GM18511 (cell line): ENCODE results near the gene SLC26A4.

Experiments used
- ATAC-seq: cut with Tn5 transposase; IDR thresholded peaks from one replicate; pipeline ENCODE4 v1.9.1; 2021; ENCODE audit warnings: mild to moderate bottlenecking, moderate library complexity; ENCODE audit not compliant: unreplicated experiment

The SLC26A4 gene

DNA sequence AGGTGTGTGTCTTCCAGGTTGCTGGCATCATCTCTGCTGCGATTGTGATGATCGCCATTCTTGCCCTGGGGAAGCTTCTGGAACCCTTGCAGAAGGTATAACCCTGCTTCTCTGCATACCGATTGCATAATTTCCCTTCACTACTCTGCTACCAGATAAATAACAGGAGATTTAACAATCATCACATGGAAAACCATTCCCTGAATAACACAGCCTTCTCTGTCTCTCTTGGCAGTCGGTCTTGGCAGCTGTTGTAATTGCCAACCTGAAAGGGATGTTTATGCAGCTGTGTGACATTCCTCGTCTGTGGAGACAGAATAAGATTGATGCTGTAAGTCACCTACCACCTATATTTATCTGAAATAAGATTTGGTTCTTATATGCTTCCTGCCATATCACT, 33.8 kb downstream of the SLC26A4 start:
- ATAC-seq: no peak

DNA sequence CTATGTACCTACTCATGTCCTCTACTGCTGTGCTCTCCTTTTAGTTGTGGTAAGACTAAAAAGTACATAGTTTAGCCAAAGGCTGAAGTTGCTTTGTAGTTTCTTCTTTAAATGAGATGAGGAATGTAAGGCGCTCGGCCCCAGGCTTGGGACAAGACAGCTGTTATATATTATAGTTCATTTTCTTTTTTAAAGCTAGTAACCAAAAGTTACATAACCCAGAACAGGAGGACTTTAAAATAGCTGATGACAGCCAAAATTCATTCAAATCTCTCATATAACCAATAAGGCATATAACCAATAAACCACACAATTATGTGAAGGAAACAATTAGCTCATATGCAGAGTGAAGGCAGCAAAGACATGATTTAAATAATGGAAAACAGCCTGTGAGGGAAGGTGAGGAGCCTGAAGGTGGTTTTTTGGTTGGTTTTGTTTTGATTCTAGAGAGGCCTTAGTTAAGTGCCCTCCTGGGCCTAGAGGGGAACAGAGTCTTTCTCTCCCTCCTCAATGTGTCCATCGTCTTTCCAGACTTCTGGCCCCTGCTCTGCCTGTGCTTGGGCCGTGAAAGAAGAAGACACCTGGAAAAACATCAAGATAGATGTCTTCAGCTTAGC, 35.8 kb downstream of the SLC26A4 start:
- ATAC-seq: no peak

DNA sequence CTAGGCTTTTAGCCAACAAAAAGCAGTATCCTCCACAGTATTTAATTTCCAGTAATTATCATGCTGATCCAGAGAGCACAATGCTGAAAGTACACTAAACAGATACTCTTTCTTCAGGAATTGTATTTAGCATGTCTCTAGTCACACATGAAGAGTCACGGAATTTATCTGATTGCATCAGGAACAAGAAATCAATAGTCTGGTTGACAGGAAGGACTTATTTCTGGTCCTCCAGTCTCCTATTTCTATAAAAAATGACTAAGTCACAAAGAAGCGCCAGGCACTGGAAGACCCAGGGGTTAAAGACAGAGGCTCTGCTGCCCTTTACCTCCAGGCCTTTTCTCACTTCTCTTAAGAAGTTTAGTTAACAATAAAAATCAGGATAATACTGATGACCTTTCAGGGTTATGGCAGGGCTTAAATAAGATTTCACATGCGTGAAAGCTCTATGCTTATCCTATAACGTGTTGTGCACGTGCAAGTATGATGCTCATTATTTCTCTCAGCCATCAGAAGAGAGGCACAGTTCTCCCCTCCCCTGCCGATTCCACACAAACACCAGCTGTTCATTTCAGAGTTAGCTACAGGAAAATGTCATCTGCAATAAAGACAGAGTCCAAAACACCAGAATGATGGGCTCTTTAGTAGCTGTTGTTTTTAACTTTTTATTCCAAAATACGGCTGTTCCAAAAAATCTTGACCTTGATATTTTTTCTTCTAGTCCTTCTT, 36.9 kb downstream of the SLC26A4 start:
- ATAC-seq: no peak

DNA sequence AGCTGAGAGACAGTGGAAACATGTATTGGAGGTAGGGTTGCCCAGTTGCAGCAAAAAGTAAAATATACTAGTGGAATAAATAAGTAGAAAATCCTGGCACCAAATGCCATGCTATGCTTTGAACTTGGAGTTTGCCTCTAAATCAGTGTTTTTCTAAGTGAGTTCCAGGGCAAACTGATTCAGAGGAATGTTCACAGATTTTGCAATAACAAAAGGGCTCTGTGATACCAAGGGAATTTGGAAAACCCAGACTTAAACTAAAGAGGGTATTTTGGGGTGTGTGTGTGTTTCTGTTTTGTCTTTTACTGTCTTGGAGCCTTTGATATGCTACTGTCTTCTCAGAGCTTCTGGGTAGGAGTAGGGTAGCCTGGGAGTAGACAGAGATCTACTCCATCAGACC, 39.9 kb downstream of the SLC26A4 start:
- no peak for ATAC-seq

DNA sequence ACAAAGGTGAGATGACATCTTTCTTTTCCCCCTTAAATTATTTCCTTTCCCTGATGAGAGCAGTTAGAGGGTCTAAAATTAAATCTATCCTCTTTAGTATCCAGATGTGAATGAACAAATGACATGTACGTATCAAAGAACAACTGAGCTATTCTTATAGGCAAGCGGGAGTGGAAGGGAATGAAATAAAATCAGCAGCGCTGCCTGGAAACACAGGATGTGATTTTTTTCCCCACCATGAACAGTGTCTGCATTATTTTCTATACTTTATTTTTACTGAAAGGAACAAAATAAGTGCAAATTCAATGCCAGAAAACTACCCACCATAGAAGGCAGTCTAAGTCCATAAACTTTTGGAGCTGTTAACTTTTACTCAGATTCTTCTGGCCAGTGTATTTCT, 40.6 kb downstream of the SLC26A4 start:
- ATAC-seq: no peak

DNA sequence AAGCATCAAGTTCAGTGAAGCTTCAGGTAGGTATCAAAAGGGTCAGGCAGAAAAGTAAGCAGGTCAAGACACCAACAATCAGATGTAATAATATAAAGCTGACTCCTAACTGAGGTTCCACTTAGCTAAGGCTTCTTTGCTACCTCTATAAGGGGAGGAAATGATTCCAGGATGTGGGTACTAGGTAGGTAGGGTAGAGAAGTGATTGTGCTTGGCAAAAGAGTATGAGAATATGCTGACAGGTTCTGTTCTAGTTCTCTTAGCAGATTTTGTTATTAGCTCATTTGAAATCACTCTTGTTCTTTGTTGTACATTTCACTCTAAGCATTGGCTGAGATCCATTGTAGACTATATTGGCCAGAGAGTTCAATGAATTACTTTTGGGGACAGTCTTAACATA, 42.6 kb downstream of the SLC26A4 start:
- ATAC-seq: no peak

DNA sequence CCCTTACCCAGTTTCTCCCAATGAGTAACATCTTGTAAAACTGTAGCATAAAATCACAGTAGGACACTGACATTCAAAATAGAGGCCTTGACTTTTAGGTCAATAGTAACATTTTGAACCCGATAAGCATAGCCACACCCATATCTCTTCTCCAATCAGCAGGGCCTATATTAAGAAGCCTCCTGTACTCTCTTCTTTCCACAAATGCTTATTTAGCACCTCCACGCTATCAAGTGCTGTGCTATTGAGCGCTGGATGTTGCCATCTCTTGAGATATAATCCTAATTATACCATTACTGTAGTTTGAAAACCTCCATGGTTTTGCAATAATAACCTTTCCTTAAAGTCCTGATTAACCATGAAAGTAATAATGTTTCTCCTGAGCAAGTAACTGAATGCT, 43.2 kb downstream of the SLC26A4 start:
- no peak for ATAC-seq

DNA sequence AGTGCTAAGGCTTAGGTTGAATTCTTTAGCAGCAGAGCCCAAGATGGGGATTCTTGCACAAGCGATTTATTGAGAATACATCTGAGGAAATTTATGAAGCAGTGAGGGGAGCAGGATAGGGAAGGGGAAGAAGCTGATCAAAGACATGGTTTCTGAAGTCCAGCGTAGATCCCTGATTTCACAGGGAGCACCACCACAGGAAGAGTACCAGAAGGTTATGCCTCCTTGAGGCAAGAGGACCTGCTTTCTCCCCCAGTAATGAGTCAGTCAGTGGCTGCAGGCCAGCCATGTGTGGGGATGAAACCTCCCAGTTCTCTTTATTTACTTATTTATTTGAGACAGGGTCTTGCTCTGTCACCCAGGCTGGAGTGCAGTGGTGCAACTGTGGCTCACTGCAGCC, 48.3 kb downstream of the SLC26A4 start:
- ATAC-seq: no peak

DNA sequence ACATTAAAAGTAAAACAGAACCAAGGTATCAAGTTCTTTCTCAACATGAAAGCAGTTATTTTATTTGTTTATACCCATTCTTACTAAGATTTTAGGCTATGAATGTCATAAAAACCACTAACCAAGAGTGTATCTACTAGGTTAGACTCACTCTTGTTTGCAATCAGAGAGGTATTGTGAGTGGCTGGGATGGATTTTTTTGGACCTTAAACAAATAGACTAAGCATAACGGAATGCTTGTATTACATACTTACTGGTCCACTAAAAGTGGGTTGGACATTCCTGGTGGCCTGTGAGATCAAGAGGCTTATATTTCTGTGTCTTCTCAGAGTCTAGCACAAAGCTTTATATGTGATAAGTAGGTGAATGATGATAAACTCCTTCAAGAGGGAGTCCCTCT, 50.7 kb downstream of the SLC26A4 start:
- no peak for ATAC-seq

DNA sequence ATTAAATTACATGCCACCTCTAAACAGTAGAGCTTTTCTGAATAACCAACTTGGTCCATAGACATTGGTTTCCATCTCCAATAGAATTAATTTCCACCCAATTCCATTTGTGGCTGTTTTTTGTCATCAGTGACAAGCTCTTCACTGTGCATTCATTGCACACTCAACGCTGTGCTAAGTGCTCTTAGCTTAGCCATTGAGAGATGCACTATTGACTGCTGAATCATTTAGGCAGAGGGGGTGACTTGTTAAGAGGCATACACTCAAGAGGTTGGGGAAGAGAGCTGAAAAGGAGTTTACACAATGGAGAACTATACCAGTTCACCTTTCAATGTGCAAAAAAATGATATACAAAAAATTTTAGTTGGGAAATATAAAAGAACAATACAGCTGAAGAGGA, 51.4 kb downstream of the SLC26A4 start:
- no peak for ATAC-seq

DNA sequence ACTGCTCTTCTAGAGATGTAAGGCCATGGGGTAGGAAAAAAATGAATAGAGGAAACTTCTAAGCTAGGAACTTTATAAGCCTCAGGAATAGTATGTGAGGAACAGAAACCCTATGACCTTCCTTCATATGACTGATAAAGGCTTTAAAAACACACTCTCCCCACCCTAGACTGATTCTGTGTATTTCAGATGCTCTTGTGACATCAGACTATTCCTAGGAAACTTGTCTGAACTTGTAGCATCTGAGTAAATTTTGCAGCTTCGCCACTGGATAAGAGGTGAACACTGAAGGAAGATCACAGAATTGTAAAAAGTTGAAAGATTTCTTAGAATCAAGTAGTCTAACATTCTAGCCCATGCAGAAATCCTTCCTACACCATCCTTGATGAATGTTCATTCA, 52.3 kb downstream of the SLC26A4 start:
- no peak for ATAC-seq

DNA sequence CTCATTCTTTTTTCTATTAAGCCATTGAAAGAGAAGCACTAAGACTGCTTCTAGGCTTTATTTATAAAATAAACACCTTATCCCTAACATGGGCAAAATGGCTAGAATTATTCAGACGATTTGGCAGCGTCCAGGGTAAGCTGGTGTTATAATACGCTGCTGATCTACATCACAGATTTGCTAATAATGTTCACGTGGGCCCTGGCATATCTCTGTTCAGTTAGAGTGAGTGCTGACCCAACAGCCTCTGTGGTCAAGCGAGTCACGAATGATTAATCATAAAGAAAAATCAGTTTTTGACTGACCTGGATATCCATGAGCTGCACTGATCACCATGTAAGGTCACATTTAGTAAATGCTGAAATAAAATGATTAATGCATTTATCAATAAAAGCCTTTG, 54.9 kb downstream of the SLC26A4 start:
- ATAC-seq: no peak

DNA sequence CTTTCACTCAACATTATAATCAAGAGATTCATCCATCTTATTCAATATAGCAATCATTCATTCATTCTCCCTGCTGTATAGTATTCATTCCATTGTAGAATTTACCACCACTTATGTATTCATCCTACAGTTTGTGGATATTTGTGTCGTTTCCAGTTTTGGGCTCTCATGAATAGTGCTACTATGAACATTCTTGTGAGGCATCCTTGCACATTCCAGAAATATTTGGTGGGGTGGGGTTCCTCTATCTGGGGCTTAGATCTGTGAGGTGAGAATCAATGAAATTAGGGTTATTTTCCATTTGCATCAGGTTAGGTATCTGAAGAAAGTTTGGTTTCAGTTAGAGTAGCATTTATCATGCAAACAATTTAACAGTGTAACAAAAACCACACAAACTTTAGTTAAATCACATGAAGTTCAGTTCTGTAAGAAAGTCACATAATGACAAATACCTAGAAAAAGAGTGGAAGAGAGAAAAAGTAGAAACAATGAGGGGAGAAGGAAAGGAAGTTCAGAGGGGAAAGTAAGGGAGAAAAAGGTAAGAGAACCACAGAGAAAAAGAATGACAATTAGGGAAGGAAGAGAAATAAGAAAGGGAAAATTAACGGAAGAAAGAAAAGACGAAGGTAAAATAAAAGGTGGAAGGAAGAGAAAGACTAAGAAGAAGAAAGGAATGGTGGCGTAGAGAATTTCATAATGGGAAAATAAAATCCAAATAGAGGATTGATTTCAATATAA, 58.0 kb downstream of the SLC26A4 start:
- ATAC-seq: no peak

DNA sequence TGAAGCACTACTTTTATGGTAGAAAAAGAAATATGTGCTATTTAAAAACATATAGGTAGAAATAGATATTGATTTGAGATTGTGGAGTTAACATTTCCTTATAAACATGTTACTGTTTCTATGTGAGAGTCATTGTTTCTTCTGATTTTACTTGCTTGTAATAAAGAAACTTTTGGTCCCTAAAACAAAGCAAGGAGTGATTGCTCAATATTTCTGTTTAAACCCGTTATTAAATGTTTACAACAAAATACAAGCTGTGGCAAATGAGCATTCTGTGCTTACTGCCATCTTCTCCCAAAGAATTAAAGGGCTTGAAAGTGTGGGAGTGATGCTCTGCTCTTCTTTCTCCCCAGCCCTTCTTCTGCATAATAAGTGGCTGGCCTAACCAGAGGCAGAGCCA, 60.7 kb downstream of the SLC26A4 start:
- ATAC-seq: no peak

DNA sequence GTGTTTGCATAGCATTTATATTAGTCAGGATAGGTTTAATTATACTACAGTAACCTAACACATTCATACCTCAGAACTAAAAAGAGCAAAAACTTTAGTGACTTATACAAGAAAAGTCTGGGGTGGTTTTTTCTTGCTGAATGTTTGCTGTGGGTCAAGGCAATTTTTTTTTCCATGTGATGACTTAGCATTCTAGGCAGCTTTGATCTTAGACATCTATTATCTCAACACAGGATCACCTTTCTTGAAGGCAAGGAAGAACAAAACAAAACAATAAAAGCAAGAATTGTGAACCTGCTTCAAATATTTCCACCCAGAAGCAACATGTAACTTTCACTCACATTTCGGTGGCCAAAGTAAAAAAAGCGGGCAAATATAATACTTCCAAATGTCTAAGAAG, 62.6 kb downstream of the SLC26A4 start:
- ATAC-seq: no peak

DNA sequence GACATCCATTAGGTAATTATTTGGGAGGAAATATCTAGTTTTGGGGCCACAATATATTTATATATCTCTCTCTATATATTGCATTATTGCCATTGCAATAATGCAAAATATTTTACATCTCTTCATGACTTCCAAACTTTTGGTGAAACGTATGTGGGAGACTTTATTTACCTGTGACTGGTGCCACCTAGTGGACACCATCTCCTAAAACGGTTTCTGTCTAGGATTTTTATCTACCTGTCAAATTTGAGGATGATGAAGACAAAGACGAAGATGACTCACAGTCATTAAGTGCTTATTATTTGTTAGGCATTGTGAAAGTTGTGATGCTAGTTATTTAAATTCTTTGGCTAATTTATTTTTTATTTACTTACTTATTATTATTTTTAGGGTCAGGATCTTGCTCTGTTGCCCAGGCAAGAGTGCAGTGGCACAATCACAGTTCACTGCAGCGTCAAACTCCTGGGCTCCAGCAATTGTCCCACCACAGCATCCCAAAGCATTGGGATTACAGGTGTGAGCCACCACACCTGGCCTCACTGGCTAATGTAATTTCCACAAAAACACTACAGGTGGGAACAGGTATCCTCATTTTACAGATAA, 64.6 kb downstream of the SLC26A4 start:
- ATAC-seq: no peak

DNA sequence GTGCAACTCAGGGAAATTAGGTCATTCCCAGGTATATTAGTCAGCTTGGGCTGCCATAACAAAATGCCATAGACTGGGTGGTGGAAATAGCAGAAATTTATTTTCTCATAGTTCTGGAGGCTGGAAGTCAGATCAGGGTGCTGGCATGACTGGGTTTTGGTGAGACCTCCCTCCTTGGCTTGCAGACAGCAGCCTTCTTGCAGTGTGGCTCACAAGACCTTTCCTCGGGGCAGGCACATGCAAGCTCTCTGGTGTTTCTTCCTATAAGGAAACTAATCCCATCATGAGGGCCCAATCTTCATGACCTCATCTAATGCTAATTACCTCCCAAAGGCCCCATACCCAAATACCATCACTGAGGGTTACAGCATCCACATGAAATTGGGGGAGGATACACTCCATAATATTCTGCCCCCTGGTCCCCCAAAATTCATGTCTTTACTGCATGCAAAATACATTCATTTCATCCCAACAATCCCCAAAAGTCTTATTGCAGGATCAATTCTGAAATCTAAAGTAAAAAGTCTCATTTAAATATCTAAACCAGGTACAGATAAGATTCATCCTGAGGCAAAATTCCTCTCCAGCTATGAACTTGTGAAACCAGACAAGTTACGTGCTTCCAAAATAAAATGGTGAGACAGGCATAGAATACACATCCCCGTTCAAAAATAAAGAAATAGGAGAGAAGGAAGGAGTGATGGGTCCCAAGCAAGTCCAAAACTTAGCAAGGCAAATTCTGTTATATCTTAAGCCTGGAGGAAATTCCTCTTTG, 65.9 kb downstream of the SLC26A4 start:
- ATAC-seq: no peak

DNA sequence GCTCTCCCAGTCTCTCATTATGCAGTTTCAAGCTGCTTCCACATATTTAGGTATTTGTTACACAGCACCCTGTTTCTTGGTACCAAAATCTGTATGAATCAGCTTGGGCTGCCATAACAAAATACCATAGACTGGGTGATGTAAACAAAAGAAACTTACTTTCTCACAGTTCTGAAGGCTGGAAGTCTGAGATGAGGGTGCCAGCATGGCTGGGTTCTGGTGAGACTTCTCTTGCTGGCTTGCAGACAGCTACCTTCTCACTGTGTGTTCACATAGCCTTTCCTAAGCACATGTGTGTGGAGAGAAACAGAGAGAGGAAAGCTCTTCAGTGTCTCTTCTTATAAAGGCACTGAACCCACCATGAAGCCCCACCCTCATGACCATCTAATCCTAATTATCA, 67.6 kb downstream of the SLC26A4 start:
- ATAC-seq: no peak

DNA sequence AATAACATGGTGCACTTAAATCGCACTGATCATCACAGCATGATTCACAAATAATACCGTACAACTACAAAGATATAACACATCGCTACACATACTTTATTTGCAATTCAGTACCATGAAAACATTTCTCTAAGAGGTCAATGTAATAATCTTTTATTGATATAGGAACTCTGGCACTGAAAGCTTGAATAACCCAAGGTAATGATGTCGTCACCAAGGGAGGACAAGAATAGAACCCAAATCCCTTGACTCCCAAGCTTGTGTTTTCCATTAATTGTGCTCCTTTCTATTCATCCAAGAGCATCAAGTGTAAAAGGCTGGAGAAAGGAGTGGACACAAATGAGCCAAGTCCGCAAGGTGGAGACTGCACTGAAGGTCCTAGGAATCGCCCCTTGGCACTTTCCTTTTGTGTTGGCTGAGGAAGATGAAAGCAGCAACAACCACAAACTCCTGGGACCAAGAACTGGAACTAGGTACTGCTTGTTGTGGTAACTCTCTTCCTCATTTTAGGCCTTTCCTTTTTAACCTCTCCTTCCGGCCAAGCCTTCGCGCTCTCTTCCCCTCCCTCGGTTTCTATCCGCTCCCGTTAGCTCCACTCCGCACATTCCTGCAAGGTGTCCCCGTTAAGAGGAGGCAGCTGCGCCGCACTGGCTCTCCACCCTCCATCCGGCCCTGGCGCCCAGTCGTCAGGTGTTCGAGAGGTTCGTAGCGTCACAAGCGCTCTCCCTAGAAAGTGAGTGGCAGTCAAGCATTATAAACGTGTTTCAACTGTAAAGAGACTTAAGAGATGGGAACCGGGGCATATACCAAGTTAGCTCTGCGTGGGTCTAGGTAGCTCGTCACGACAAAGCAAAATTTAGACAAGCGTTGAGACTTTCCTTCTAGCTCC, 82.3 kb downstream of the SLC26A4 start:
- peak; percentile 41 for ATAC-seq
